Mesodermal cell (in vitro differentiated cells): ENCODE results near the gene SCNN1A.

Experiments
- H3K27ac ChIP-seq: 2 replicates; pipeline ENCODE4 v1.7.0; 2013; ENCODE audit warnings: mild to moderate bottlenecking, low read depth, low read length, moderate library complexity; ENCODE audit not compliant: severe bottlenecking
- H3K36me3 ChIP-seq: 2 replicates; pipeline ENCODE4 v1.7.1; 2013; ENCODE audit warnings: mild to moderate bottlenecking, low read length, moderate library complexity; ENCODE audit not compliant: control insufficient read depth, insufficient read depth
- H3K4me1 ChIP-seq: one replicate; pipeline ENCODE4 v1.7.1; 2013; ENCODE audit warnings: mild to moderate bottlenecking, low read length; ENCODE audit not compliant: insufficient read depth, control insufficient read depth, poor library complexity, severe bottlenecking
- H3K4me3 ChIP-seq: 2 replicates; pipeline ENCODE4 v1.7.0; 2013; ENCODE audit warnings: low read length, control low read depth, mild to moderate bottlenecking; ENCODE audit not compliant: insufficient read depth, poor library complexity, severe bottlenecking; ENCODE audit errors: extremely low read depth
- H3K9me3 ChIP-seq: 2 replicates; pipeline ENCODE4 v1.7.1; 2013; ENCODE audit warnings: mild to moderate bottlenecking, low read length, moderate library complexity; ENCODE audit not compliant: control insufficient read depth
- WGBS, 2 experiments: methylation state at CpG; one replicate each; pipeline ENCODE4 v1.1.5; 2013; ENCODE audit warnings: missing lambda C conversion rate in 2 of 2; ENCODE audit not compliant: insufficient coverage in 2 of 2; 5-methylcytosine and 5-hydroxymethylcytosine counted together

SCNN1A gene

DNA sequence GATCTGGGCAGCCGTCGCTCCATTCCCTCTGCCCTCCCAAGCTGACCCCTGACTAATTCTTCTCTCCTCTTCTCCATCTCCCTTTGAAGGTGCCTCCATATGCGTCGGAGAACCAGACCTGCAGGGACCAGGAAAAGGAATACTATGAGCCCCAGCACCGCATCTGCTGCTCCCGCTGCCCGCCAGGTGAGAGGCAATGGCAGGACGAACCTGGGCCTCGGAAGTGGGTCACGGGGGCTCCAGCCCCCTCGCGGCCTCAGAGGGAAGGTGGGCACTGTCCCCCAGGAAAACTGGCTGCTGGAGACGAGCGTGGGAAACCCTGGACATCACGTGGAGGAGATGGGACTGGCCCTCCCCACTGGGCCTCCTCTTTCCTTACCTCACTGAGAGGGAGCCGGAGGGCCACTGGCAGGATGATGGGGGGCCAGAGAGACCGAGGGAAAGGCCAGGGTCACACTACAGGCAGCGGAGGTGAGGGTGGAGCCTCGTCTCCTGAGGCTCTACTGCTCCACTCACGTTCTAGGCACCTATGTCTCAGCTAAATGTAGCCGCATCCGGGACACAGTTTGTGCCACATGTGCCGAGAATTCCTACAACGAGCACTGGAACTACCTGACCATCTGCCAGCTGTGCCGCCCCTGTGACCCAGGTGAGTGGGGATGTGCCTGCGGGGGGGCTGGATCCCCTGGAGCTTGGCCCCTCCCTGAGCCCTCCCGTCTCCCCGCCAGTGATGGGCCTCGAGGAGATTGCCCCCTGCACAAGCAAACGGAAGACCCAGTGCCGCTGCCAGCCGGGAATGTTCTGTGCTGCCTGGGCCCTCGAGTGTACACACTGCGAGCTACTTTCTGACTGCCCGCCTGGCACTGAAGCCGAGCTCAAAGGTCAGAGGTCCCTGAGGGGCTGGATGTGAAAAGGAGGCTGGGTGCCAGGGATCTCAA, 9.4 kb upstream of the SCNN1A start:
- no peak overlapping the region for H3K27ac ChIP-seq
- H3K4me3 ChIP-seq: no peak overlapping the region

DNA sequence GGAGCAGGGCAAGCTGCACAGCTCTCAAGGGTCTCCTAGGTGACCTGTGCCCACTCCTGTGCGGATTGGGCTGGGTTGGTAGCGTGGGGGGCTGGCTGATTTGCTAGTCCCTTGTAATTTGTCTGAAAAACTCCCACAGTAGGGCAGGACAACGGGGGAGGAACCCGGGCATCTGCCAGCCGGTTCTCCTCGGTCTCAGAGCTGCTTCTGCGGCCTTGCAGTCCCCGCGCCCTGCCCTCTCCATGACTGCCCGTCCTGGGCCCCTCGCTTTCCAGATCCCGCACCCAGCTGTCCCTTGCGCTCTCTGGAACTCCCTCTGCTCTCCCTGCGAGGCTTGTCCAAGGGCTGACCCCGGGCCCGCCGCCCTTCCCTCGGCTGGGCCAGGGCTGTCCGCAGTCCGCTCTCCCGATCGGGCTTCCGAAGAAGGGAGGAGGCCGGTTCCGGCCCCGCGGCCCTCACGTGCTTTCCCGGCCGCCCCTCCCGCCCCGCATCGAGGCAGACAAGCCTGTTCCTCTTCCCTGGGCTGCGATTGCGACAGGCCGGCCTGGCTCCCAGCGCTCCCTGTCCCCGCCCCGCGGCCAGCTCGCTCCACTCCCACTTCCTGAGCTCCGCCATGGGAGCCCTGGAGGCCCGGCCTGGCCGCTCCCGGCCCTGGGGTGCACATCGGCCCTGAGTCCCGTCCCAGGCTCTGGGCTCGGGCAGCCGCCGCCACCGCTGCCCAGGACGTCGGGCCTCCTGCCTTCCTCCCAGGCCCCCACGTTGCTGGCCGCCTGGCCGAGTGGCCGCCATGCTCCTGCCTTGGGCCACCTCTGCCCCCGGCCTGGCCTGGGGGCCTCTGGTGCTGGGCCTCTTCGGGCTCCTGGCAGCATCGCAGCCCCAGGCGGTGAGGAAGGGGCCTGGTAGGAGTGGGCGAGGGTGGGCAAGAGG, 8.5 kb upstream of the SCNN1A start, which contains the start of gene LTBR:
TSS of gene LTBR (plus strand) at position 591 of the 927 bp plus-strand sequence. CDS start at position 788, 197 bp downstream.
- Histone ChIP-seq H3K4me3 (no peak within 1 kb of the TSS), H3K36me3 (no peaks in the 10 kb centered on the region), H3K9me3 (no peaks in the 10 kb centered on the region), H3K4me1 (peaks cover 17% of the 10 kb centered on the region), H3K27ac (no peak within 1 kb of the TSS)
- 51 to 56% methylated on average over 50 to 56 of the region's 62 CpGs for WGBS, 2 experiments

More for the DNA sequence above, 9.4 kb upstream of the SCNN1A start:
- peaks cover 17% of the 10 kb centered on the region for H3K4me1 ChIP-seq
- H3K9me3 ChIP-seq: no peaks in the 10 kb centered on the region
- no peaks in the 10 kb centered on the region for H3K36me3 ChIP-seq
- WGBS, 2 experiments: 96 to 97% methylated on average over 28 to 35 of the region's 36 CpGs

DNA sequence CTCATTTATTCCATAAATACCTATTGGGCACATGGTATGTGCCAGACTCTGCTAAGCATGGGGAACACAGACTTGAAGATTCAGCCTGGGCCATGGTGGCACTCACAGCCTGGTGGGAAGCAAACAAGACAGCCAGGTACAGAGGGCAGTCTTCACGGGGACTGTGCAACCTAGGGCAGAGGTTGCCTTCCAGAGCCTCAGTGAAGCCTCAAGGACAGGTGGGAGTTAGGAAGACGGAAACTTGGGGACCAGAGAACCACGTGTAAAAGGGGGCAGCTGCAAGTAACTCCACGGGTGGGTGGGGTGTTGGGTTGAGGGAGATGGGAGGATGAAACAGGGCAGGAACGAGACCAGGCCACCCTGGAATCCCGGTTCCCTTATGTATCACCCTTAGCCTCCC, 7.6 kb upstream of the SCNN1A start:
- Histone ChIP-seq H3K36me3 (no peaks in the 10 kb centered on the region), H3K4me3 (no peak overlapping the region), H3K27ac (no peak overlapping the region), H3K9me3 (no peaks in the 10 kb centered on the region), H3K4me1 (peaks cover 17% of the 10 kb centered on the region)
- WGBS, 2 experiments: 91 to 100% methylated on average over 3 to 5 of the region's 6 CpGs

DNA sequence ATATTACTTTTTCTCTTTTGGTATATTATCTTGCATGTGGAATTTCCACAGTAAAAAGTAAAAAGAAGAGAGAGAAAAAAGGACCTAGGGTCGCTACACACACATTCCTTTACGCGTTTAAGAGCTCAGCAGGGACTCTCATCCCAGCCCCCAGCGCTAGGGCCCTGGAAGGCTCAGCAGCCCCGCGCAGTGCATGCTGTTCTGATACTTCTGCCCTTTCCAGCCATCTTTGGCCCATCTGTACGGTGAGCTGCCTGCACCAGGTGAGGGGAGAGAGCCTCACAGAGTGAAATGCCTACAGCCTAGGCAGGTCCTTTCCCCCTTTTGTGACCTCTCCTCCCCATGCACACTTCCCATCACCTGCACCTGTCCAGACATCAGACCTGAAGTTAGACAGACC, 7.0 kb upstream of the SCNN1A start:
- Histone ChIP-seq H3K4me3 (no peak overlapping the region), H3K4me1 (peaks cover 17% of the 10 kb centered on the region), H3K36me3 (no peaks in the 10 kb centered on the region), H3K27ac (no peak overlapping the region), H3K9me3 (no peaks in the 10 kb centered on the region)
- WGBS, 2 experiments: 52 to 58% methylated on average over 6 to 7 of the region's 7 CpGs

DNA sequence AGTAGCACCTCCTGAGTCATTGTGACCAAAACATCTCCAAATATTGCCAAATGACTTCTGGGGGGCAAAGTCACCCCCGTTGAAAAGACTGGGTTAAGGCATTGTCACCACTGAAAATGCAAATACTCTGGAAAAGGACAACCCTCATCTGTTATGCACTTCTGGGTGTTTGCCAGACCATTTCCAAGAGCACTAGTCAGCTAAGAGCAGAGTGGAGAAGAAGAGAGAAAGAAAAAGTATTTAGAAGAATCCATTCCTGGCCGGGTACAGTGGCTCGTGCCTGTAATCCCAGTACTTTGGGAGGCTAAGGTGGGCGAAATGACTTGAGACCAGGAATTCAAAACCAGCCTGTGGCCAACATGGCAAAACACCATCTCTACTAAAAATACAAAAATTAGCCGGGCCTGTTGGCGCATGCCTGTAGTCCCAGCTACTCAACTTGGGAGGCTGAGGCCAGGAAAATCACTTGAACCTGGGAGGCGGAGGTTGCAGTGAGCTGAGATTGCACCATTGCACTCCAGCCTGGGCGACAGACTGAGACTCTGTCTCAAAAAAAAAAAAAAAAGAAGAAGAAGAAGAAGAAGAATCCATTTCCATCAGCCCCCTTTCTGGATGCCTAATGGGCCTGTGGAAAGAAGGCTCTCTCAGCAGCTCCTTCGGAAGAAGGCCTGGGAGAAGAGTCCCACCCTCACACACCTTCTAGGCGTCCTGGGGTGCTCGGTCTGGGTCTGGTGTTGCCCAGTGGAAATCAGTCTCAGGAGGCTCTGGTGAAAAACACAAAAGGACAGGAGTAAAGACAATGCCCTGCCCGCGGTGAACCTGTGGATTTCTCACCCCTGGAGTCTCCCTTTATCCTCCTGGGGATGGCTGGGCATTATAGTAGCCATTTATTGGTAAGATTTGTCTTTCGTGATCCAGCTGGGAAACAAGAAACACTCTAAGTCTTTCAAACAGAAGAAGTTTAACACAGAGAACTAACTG, 5.1 kb upstream of the SCNN1A start:
- Histone ChIP-seq H3K4me3 (no peak overlapping the region), H3K9me3 (no peaks in the 10 kb centered on the region), H3K4me1 (peaks cover 28% of the 10 kb centered on the region), H3K36me3 (no peaks in the 10 kb centered on the region), H3K27ac (no peak overlapping the region)
- WGBS, 2 experiments: 88 to 93% methylated on average over 9 to 10 of the region's 14 CpGs

DNA sequence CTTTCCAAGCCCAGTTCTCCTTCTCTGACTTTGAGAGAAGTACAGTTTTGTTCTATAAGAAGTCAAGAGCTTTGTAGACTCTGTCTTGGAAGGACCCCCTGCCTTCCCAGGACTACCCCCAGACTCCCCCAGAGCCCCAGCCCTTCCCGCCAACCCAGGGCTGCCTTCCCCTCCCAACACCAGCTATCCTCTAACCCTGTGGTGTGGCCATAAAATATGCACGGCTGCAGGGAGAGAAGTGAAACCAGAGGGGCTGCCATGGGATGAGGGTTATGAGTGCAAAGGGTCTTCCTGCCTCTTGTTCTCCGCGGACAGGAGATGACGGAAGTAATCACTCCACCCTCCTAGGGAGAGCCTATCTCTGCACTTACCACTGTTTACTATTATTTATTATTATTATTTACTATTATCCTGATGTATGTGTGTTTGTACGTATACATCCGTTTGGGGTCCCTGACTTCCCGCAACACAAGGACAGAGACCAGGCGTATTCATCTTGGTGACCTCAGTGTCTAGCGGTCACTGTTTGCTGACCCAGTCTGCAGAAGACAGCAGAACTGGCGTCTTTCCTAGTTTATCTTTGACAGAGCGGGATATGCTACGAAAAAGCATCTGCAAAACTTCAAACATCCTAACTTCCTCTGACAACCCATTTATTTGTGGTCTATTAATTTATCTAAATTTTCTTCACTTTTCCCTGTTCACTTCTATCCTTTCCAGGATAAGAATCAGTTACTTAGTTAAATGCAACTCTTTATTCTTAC, 3.5 kb upstream of the SCNN1A start:
- Histone ChIP-seq H3K9me3 (no peaks in the 10 kb centered on the region), H3K27ac (no peak overlapping the region), H3K4me3 (no peak overlapping the region), H3K4me1 (peaks cover 30% of the 10 kb centered on the region), H3K36me3 (no peaks in the 10 kb centered on the region)
- 93 to 96% methylated on average over 4 to 6 of the region's 13 CpGs for whole genome bisulfite sequencing, 2 experiments

DNA sequence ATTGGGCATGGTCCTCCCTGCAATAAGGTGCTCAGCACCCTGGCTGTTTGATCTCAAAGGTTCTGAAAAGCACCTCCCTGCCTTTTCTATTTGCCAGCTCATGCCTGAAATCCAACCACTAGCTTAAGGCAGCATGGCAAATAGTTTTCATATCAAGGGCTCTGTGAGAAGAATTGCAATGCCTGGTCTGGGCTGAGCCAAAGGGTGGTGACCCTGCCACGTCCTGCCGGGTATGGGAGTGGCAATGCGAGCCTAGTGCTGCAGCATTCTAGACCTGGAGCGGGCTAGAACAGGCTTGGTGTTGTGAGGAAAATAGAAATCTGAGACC, 2.3 kb upstream of the SCNN1A start:
- Histone ChIP-seq H3K4me3 (no peak overlapping the region), H3K9me3 (no peaks in the 10 kb centered on the region), H3K36me3 (no peaks in the 10 kb centered on the region), H3K27ac (no peak overlapping the region), H3K4me1 (peaks cover 30% of the 10 kb centered on the region)
- 75 to 83% methylated on average over 3 of the region's 4 CpGs for WGBS, 2 experiments

DNA sequence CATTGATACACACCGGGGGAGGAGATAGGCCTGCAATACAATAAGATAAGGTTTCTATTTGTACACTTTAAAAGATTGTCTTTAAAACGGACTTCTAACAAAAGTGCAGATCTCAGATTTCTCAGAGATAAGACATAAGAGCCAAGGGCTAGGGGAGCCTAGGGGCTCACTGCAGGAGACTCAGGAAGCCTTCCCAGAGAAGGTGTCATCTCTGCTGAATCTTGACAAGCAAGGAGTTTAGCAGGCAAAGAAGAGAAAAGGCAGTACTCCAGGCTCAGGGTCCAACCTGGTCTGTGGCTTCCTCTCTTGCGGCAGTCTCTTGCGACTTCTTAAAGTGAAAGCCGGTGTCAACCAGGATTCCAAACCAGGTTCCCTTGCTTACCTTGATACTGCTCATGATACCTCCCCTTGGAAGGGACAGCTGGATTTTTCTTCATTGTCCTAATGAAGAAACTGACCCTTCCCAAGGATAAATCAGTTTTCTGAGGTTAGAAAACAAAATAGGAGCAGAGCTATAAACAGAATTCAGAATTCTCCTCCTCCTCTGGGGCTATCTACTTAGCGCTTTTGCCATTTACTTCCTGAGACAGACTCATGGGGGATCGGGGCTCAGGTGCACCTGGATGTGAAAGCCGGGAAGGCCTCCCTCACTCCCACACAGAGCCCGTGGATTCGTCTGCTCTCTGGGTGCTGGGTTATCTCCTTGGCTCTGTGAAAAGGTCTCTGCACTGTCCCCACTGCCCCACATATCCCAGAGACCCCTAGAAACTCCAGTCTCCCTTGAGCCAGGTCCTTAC, 1.7 kb upstream of the SCNN1A start:
- no peaks in the 10 kb centered on the region for H3K9me3 ChIP-seq
- no peaks in the 10 kb centered on the region for H3K36me3 ChIP-seq
- H3K4me3 ChIP-seq: no peak overlapping the region
- WGBS, 2 experiments: 83 to 85% methylated on average over 6 to 8 of the region's 10 CpGs
- H3K27ac ChIP-seq: no peak overlapping the region
- peaks cover 31% of the 10 kb centered on the region for H3K4me1 ChIP-seq
